ENCODE measurements around the gene TREM1.

GRCh38 chr6:41331401-41332150, 45.1 kb upstream of the TREM1 start:
- no peak for TF ChIP-seq CREB5 (CRISPR knock-in tag; IDR thresholded peaks at IDR 0.05; ENCODE audit: low read depth)
- no peak for TF ChIP-seq BACH2 (CRISPR knock-in tag; IDR thresholded peaks at IDR 0.05; ENCODE audit: borderline replicate concordance)
- no peak for TF ChIP-seq TOX (CRISPR knock-in tag; IDR thresholded peaks at IDR 0.05; ENCODE audit: borderline replicate concordance)
- TF ChIP-seq ISL1 (CRISPR knock-in tag; IDR thresholded peaks at IDR 0.05), result no peak
- TF ChIP-seq, protein P1, sequence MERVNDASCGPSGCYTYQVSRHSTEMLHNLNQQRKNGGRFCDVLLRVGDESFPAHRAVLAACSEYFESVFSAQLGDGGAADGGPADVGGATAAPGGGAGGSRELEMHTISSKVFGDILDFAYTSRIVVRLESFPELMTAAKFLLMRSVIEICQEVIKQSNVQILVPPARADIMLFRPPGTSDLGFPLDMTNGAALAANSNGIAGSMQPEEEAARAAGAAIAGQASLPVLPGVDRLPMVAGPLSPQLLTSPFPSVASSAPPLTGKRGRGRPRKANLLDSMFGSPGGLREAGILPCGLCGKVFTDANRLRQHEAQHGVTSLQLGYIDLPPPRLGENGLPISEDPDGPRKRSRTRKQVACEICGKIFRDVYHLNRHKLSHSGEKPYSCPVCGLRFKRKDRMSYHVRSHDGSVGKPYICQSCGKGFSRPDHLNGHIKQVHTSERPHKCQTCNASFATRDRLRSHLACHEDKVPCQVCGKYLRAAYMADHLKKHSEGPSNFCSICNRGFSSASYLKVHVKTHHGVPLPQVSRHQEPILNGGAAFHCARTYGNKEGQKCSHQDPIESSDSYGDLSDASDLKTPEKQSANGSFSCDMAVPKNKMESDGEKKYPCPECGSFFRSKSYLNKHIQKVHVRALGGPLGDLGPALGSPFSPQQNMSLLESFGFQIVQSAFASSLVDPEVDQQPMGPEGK (CRISPR knock-in tag; IDR thresholded peaks at IDR 0.05; ENCODE audit: borderline replicate concordance), result no peak
- no peak for TF ChIP-seq CSRNP3 (CRISPR knock-in tag; IDR thresholded peaks at IDR 0.05)
- no peak for TF ChIP-seq ZNF8 (CRISPR knock-in tag; IDR thresholded peaks at IDR 0.05)
- no peak for TF ChIP-seq ARNTL (CRISPR knock-in tag; IDR thresholded peaks at IDR 0.05; ENCODE audit: borderline replicate concordance, low read depth)
